HG02588 (cell line): ENCODE results near the gene BTBD16.

Experiments used
- ATAC-seq: cut with Tn5 transposase; IDR thresholded peaks from one replicate; pipeline ENCODE4 v1.9.1; 2021; ENCODE audit warnings: mild to moderate bottlenecking, moderate library complexity; ENCODE audit not compliant: unreplicated experiment

Gene BTBD16

GRCh38 chr10:122267849-122268737, 3.0 kb upstream of the BTBD16 start:
- ATAC-seq, result peak; percentile 78

DNA sequence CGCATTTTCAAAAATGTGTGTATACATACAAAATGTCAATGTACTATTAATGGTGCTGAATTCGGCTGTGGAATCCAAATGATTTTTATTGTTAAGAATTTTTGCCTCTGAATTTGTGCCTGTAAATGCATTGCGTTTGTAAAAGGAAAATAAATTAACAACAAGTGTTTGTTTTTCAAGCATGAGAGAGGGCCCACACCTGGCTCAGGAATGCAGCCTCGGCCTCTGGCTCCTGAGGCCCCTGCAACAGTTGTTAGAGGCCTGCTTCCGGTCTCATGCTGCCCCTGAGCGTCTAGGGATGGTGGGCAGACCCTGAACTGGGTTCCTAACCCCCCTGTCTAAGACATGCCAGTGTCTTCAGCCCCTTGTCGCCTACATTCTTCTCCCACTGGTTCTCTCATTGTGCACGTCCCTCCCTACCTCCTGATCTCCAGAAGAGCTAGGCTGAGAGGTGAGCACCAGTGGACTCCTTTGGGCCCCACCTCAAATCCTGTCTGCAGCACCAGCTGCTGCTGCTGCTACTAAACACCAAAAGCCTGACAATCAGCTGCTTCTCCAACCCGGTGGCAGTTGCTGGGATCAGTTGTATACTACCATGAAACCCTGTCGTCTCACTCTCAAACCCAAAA, 1.9 kb upstream of the BTBD16 start:
- no peak for ATAC-seq

GRCh38 chr10:122273966-122274545, 3.0 kb downstream of the BTBD16 start:
- ATAC-seq, result no peak

DNA sequence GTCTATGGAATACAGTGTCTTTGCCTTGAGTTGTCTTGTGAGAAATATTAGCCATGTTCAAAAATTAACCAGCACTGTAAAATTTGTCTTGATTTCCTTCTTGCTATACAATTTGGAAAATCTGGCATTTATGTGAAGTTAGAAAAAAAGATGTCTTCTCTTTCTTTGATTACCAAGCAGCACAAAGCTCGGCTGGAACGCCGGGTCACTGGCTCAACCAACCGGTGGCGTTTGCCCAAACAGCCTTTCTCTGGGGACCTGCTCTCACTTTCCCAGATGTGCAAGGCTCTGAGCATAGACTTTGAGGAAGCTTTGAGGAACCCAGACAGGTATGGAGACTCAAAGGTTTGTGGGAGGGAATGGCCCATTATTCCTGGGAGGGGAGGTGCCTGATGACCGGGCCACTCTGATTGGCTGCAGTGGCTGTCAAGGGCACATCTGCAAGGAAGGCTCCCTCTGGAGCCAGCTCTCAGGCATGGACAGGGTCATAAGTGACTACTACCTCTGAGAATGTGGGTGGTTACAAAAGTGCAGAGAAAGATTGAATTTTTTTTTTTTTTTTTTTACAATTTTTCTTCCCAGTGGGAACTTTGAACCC, 5.6 kb downstream of the BTBD16 start:
- no peak for ATAC-seq

DNA sequence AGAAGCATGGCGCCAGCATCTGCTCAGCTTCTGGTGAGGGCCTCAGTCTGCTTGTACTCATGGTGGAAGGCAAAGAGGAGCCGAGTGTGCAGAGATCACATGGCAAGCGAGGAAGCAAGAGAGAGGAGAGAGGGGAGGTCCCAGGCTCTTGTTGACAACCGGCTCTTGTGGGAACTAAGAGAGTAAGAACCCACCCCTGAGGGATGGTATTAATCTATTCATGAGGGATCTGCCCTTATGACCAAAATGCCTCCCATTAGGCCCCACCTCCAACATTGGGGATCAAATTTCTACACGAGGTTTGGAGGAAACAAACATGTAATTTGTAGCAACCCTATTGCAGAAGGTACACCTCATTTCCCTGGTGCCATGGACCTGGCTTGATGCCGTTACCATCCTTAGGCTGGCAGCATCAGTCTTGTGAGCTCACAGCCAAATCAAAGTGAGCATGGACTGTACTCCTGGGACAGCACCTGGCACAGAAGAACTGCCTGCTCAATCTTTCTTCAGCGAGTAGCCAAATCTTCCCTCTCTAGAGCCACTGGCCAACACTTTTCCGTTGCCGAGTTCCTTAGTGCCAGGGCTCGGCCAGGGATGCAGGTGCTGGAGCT, 6.5 kb downstream of the BTBD16 start:
- ATAC-seq, result no peak

- no peak for ATAC-seq
Observed at GRCh38 chr10:122279725-122280141, 8.6 kb downstream of the BTBD16 start.

- ATAC-seq, result no peak
Observed at GRCh38 chr10:122280156-122280555, 9.1 kb downstream of the BTBD16 start.

DNA sequence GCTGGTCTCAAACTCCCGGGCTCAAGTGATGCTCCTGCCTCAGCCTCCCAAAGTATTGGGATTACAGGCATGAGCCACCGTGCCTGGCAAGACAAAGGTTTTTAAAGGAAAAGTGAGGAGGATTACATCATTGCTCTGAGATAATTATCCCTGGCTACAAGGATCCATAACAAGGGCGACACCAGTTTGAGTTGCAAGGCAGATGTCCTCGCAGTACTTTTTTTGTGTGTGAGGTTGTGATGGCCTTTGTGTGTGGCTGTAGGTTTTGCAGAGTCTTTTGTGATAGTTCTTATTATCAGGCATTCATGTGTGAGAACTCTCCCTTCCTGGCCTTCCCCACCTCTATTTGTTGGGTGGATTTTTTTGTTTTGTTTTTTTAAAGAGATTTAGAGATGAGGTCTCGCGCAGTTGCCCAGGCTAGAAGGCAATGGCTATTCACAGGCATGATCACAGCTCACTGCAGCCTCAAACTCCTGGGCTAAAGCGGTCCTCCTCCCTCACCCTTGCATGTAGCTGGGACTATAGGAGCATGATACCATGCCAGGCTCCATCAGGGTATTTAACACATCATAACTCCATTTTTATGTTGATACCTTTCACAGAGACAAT, 10.0 kb downstream of the BTBD16 start:
- no peak for ATAC-seq

DNA sequence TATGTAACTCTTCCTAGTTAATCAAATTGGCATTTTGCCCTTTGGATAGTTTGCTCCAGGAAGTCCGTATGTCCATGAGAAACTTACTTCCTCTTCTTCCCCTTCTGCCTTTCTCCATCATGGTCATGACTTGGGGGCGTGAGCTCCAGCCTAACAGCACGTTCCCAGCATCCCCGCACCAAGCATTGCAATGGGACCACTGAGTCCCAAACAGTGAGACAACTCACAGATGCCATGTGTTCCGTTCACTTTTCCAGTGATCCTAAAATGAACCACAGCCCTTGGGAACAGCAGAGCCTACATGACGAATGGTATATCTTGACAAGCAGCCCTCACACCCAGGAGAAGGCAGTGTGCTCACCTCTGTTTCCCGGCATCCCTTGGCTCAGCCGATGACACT, 10.7 kb downstream of the BTBD16 start:
- no peak for ATAC-seq

GRCh38 chr10:122282253-122282671, 11.2 kb downstream of the BTBD16 start:
- ATAC-seq, result no peak

DNA sequence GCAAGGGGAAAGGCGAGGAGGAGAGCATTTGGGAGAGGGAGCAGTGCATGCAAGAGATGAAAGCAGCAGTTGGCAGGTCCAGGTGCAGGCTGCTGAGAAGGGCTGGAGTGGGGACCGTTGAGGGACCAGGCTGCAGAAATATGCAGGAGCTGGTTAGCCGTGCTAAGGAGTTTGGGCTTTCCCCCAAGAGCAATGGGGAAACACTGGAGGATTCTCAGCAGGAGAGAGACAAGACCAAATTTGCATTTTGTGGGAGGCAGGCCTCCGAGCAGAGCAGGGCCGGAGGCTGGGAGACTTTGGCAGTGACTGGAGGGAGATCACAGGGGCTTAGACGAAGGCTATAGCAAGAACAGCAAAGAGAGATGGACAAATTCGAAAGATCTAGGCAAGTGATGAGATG, 11.8 kb downstream of the BTBD16 start:
- peak; percentile 53 for ATAC-seq

GRCh38 chr10:122285506-122286444, 14.7 kb downstream of the BTBD16 start:
- no peak for ATAC-seq

- no peak for ATAC-seq
Observed at GRCh38 chr10:122286867-122287266, 15.8 kb downstream of the BTBD16 start.

DNA sequence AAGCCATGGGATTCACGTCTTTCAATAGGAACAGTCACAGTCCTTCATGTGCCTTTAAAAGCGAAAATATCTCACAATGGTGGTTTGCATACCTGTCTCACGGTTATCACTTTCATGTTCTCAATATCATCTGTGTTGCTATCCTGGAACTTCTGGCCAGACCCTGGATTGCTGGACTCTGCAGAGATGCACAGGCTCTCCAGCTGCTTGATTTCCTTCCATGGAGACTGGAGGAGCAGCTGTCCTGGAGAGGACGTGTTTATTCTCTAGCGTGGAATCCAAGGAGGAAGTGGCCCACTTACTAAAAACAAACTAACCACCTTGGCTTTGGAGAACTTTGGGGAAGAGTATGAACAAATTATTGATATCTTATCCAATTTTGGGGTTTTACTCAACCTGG, 16.5 kb downstream of the BTBD16 start:
- ATAC-seq, result no peak

GRCh38 chr10:122288262-122288661, 17.2 kb downstream of the BTBD16 start:
- ATAC-seq, result no peak

- ATAC-seq, result no peak
Observed at GRCh38 chr10:122288917-122289316, 17.8 kb downstream of the BTBD16 start.

GRCh38 chr10:122290334-122290733, 19.2 kb downstream of the BTBD16 start:
- ATAC-seq, result no peak

GRCh38 chr10:122290833-122291532, 19.9 kb downstream of the BTBD16 start:
- no peak for ATAC-seq

DNA sequence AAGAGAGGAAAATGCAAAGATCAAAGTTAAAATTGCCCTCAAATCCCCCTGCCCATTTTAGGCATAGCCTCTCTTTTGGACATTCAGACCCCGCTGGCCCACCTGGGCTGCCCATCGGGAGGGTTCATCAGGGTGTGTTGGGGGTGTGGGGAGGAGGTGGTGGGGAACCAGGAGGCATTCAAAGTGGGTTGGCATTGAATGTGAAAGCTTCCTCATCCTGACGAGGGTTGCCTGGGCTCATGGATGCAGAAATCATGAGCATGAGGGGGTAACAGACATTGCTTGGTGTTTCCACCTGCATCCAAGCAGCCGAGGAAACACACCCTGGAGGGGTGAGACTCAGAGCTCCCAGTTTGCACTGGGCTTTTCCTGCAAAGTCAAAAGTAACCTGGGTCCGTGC, 20.6 kb downstream of the BTBD16 start:
- no peak for ATAC-seq
